SJCRH30 (cell line): Measurements from ENCODE around the gene COX18. TPM values are rescaled to one million over a fixed set of nuclear protein-coding genes. Genes with fewer than 3 reads are reported as not detected.
A peak's percentile ranks its signal among the peaks of the same experiment; 100 is the strongest.

Experiments used
- DNase-seq, 2 experiments: peaks; one replicate each; pipeline ENCODE4 v3.0.0-alpha.2; 2015 to 2020
- H3K27ac ChIP-seq: fragments of 250-450 bp; sonication (Bioruptor Pico); 2 replicates; pipeline ENCODE4 v1.5.1; 2020; ENCODE audit warnings: mild to moderate bottlenecking, moderate library complexity
- H3K27me3 ChIP-seq: fragments of 250-450 bp; sonication (Bioruptor Pico); 2 replicates; pipeline ENCODE4 v1.5.1; 2020; ENCODE audit warnings: mild to moderate bottlenecking, moderate library complexity
- H3K36me3 ChIP-seq: fragments of 250-450 bp; sonication (Bioruptor Pico); 2 replicates; pipeline ENCODE4 v1.5.1; 2020; ENCODE audit warnings: mild to moderate bottlenecking, moderate library complexity
- H3K4me1 ChIP-seq: fragments of 250-450 bp; sonication (Bioruptor Pico); 2 replicates; pipeline ENCODE4 v1.5.1; 2020; ENCODE audit warnings: mild to moderate bottlenecking, moderate library complexity
- H3K4me3 ChIP-seq: fragments of 250-450 bp; sonication (Bioruptor Pico); 2 replicates; pipeline ENCODE4 v1.5.1; 2020; ENCODE audit warnings: mild to moderate bottlenecking, moderate library complexity
- H3K9me3 ChIP-seq: fragments of 250-450 bp; sonication (Bioruptor Pico); replicated peaks from 2 replicates; pipeline ENCODE4 v1.5.1; 2020; ENCODE audit warnings: mild to moderate bottlenecking, moderate library complexity
- total RNA-seq: library from RNA; depleted of rRNA; stranded (reverse); fragments of >200 nt; shearing (Covaris generic); gene quantifications from 2 replicates; pipeline ENCODE4 v1.2.3, GENCODE V29; 2014

The COX18 gene
- total RNA-seq, 1 experiment from 2014 or later = 28.4 TPM

GRCh38 chr4:73068491-73069337 is 802 bp downstream of the COX18 start:
- H3K4me1 ChIP-seq = peaks cover 5% of the 10 kb centered on the region; the same call in 1 of the 2 replicates
- H3K4me3 ChIP-seq = peak overlapping the region; percentile 87
- peak; percentile 19 to 68 for DNase-seq
- H3K27me3 ChIP-seq = no peaks in the 10 kb centered on the region
- peak overlapping the region; percentile 81 for H3K27ac ChIP-seq
- peaks cover 6% of the 10 kb centered on the region for H3K36me3 ChIP-seq
- H3K9me3 ChIP-seq = no peaks in the 10 kb centered on the region

GRCh38 chr4:73067971-73068394 is 1.5 kb downstream of the COX18 start:
- no peaks in the 10 kb centered on the region for H3K9me3 ChIP-seq
- DNase-seq = no peak
- peak overlapping the region; percentile 87 for H3K4me3 ChIP-seq
- H3K36me3 ChIP-seq = peaks cover 3% of the 10 kb centered on the region; the same call in 1 of the 2 replicates
- peak overlapping the region; percentile 81 for H3K27ac ChIP-seq
- H3K4me1 ChIP-seq = peaks cover 5% of the 10 kb centered on the region; the same call in 1 of the 2 replicates
- no peaks in the 10 kb centered on the region for H3K27me3 ChIP-seq

GRCh38 chr4:73066928-73067327 is 2.6 kb downstream of the COX18 start:
- no peak overlapping the region for H3K27ac ChIP-seq
- no peak overlapping the region for H3K4me3 ChIP-seq
- peaks cover 2% of the 10 kb centered on the region; the same call in 1 of the 2 replicates for H3K36me3 ChIP-seq
- no peaks in the 10 kb centered on the region for H3K27me3 ChIP-seq
- H3K4me1 ChIP-seq = peaks cover 5% of the 10 kb centered on the region; the same call in 1 of the 2 replicates
- no peak for DNase-seq
- H3K9me3 ChIP-seq = no peaks in the 10 kb centered on the region

- Histone ChIP-seq H3K27me3 (no peaks in the 10 kb centered on the region), H3K4me3 (no peak overlapping the region), H3K9me3 (no peaks in the 10 kb centered on the region), H3K36me3 (peaks cover 2% of the 10 kb centered on the region; the same call in 1 of the 2 replicates), H3K4me1 (peaks cover 5% of the 10 kb centered on the region; the same call in 1 of the 2 replicates), H3K27ac (no peak overlapping the region)
- no peak for DNase-seq
Observed at GRCh38 chr4:73066445-73066844, 3.1 kb downstream of the COX18 start.

- H3K4me3 ChIP-seq = no peak overlapping the region
- no peaks in the 10 kb centered on the region for H3K4me1 ChIP-seq
- DNase-seq = no peak
- H3K9me3 ChIP-seq = no peaks in the 10 kb centered on the region
- no peak overlapping the region for H3K27ac ChIP-seq
- no peaks in the 10 kb centered on the region for H3K27me3 ChIP-seq
- peaks cover 16% of the 10 kb centered on the region for H3K36me3 ChIP-seq
Observed at GRCh38 chr4:73064536-73064935, 5.0 kb downstream of the COX18 start.

GRCh38 chr4:73055241-73055897 is 14.1 kb downstream of the COX18 start:
- DNase-seq = no peak
- no peaks in the 10 kb centered on the region for H3K27me3 ChIP-seq
- no peak overlapping the region for H3K27ac ChIP-seq
- H3K4me3 ChIP-seq = no peak overlapping the region
- peaks cover 31% of the 10 kb centered on the region for H3K36me3 ChIP-seq
- no peaks in the 10 kb centered on the region for H3K4me1 ChIP-seq
- H3K9me3 ChIP-seq = no peaks in the 10 kb centered on the region

- DNase-seq = no peak
- no peaks in the 10 kb centered on the region for H3K4me1 ChIP-seq
Observed at GRCh38 chr4:73053974-73054480, 15.5 kb downstream of the COX18 start.

GRCh38 chr4:73053076-73053475 is 16.4 kb downstream of the COX18 start:
- Histone ChIP-seq H3K4me1 (no peaks in the 10 kb centered on the region), H3K36me3 (peaks cover 19% of the 10 kb centered on the region), H3K4me3 (no peak overlapping the region), H3K9me3 (no peaks in the 10 kb centered on the region), H3K27me3 (no peaks in the 10 kb centered on the region), H3K27ac (no peak overlapping the region)
- no peak for DNase-seq

More at GRCh38 chr4:73053974-73054480, 15.5 kb downstream of the COX18 start:
- no peaks in the 10 kb centered on the region for H3K9me3 ChIP-seq
- H3K4me3 ChIP-seq = no peak overlapping the region
- H3K36me3 ChIP-seq = peaks cover 20% of the 10 kb centered on the region
- H3K27ac ChIP-seq = no peak overlapping the region
- no peaks in the 10 kb centered on the region for H3K27me3 ChIP-seq

GRCh38 chr4:73051625-73052024 is 17.9 kb downstream of the COX18 start:
- H3K9me3 ChIP-seq = no peaks in the 10 kb centered on the region
- H3K4me3 ChIP-seq = no peak overlapping the region
- H3K27ac ChIP-seq = no peak overlapping the region
- peaks cover 8% of the 10 kb centered on the region; the same call in 1 of the 2 replicates for H3K36me3 ChIP-seq
- no peaks in the 10 kb centered on the region for H3K27me3 ChIP-seq
- H3K4me1 ChIP-seq = no peaks in the 10 kb centered on the region
- DNase-seq = no peak

GRCh38 chr4:73045879-73046278 is 23.6 kb downstream of the COX18 start:
- H3K27me3 ChIP-seq = no peaks in the 10 kb centered on the region
- DNase-seq = no peak
- H3K4me3 ChIP-seq = no peak overlapping the region

GRCh38 chr4:73037057-73037456 is 32.5 kb downstream of the COX18 start:
- no peaks in the 10 kb centered on the region for H3K36me3 ChIP-seq
- H3K27me3 ChIP-seq = no peaks in the 10 kb centered on the region
- H3K9me3 ChIP-seq = peaks cover 10% of the 10 kb centered on the region
- H3K4me1 ChIP-seq = no peaks in the 10 kb centered on the region
- no peak for DNase-seq
- no peak overlapping the region for H3K27ac ChIP-seq
- no peak overlapping the region for H3K4me3 ChIP-seq

More at GRCh38 chr4:73045879-73046278, 23.6 kb downstream of the COX18 start:
- no peak overlapping the region for H3K27ac ChIP-seq
- H3K4me1 ChIP-seq = no peaks in the 10 kb centered on the region
- no peaks in the 10 kb centered on the region for H3K36me3 ChIP-seq
- no peaks in the 10 kb centered on the region for H3K9me3 ChIP-seq

GRCh38 chr4:73036123-73036522 is 33.4 kb downstream of the COX18 start:
- H3K9me3 ChIP-seq = peaks cover 10% of the 10 kb centered on the region
- no peaks in the 10 kb centered on the region for H3K27me3 ChIP-seq
- no peak overlapping the region for H3K27ac ChIP-seq
- H3K4me1 ChIP-seq = no peaks in the 10 kb centered on the region
- no peaks in the 10 kb centered on the region for H3K36me3 ChIP-seq
- H3K4me3 ChIP-seq = no peak overlapping the region
- DNase-seq = no peak

- DNase-seq = no peak
- no peaks in the 10 kb centered on the region for H3K27me3 ChIP-seq
- H3K4me1 ChIP-seq = no peaks in the 10 kb centered on the region
- H3K4me3 ChIP-seq = no peak overlapping the region
- H3K27ac ChIP-seq = no peak overlapping the region
- H3K36me3 ChIP-seq = no peaks in the 10 kb centered on the region
- peaks cover 14% of the 10 kb centered on the region for H3K9me3 ChIP-seq
Observed at GRCh38 chr4:73034896-73035295, 34.6 kb downstream of the COX18 start.

GRCh38 chr4:73028621-73029020 is 40.9 kb downstream of the COX18 start:
- H3K27ac ChIP-seq = no peak overlapping the region
- peaks cover 4% of the 10 kb centered on the region for H3K9me3 ChIP-seq
- DNase-seq = no peak
- H3K36me3 ChIP-seq = no peaks in the 10 kb centered on the region
- H3K27me3 ChIP-seq = no peaks in the 10 kb centered on the region
- no peaks in the 10 kb centered on the region for H3K4me1 ChIP-seq
- no peak overlapping the region for H3K4me3 ChIP-seq

- Histone ChIP-seq H3K4me1 (peaks cover 12% of the 10 kb centered on the region; the same call in 1 of the 2 replicates), H3K9me3 (no peaks in the 10 kb centered on the region), H3K27me3 (no peaks in the 10 kb centered on the region), H3K36me3 (no peaks in the 10 kb centered on the region), H3K27ac (no peak overlapping the region), H3K4me3 (no peak overlapping the region)
- peak; percentile 55 to 78 for DNase-seq
Observed at GRCh38 chr4:73021634-73022033, 47.9 kb downstream of the COX18 start.
